Adrenal gland (tissue), 12 donors: Measurements from ENCODE around the gene HOXC6. TPM values are rescaled to one million over a fixed set of nuclear protein-coding genes. Genes with fewer than 3 reads are reported as not detected.
"Not testable (repeated sequence)": the region's sequence is repeated elsewhere in the genome, so short reads cannot be mapped to it uniquely, and the experiment has no call there.

Experiments used
- DNase-seq, 7 donors: peaks; one replicate each; pipeline ENCODE4 v3.0.0-alpha.2; 2019 to 2020
- H3K27ac ChIP-seq, 5 donors: fragments of 200-600 bp; sonication (generic) in 4 of 5; 1 replicate in 3 of 5; 2 replicates in 2 of 5; pipeline versions ENCODE4 v1.5.1 to v1.8.0; 2016 to 2020; ENCODE audit warnings: mild to moderate bottlenecking in 1 of 5
- H3K27me3 ChIP-seq: fragments of 200-600 bp; 2 replicates; pipeline ENCODE4 v1.8.0; 2021
- H3K36me3 ChIP-seq, 2 donors: fragments of 200-600 bp; replicated peaks in 1 of 2; 1 replicate in 1 of 2; 2 replicates in 1 of 2; pipeline versions ENCODE4 v1.5.1 to v1.8.0; 2018 to 2022
- H3K4me1 ChIP-seq, 2 donors: fragments of 200-600 bp; replicated peaks in 1 of 2; 1 replicate in 1 of 2; 2 replicates in 1 of 2; pipeline versions ENCODE4 v1.5.1 to v1.8.0; 2018 to 2021
- H3K4me3 ChIP-seq, 4 donors: fragments of 200-600 bp; sonication (generic) in 3 of 4; one replicate each; pipeline ENCODE4 v1.5.1; 2016 to 2018
- H3K9me3 ChIP-seq, 3 donors: fragments of 200-600 bp; sonication (generic) in 1 of 3; replicated peaks in 1 of 3; 1 replicate in 2 of 3; 2 replicates in 1 of 3; pipeline versions ENCODE4 v1.5.1 to v1.8.0; 2016 to 2021
- POLR2A ChIP-seq, 2 donors: fragments of 450-650 bp; IDR thresholded peaks; one replicate each; pipeline ENCODE4 v1.6.1; 2017; ENCODE audit warnings: antibody characterized with exemption in 2 of 2, mild to moderate bottlenecking in 2 of 2, moderate library complexity in 1 of 2
- WGBS, 4 donors: extraction: QIAGEN DNeasy Blood & Tissue Kit in 2 of 4; methylation state at CpG; one replicate each; pipeline versions ENCODE4 v1.1.5 to v1.1.7; 2013 to 2017; 5-methylcytosine and 5-hydroxymethylcytosine counted together
- intact Hi-C, 2 donors: fragments of 100-400 bp; cut with DNase I; formaldehyde crosslinking; loops; one replicate each; pipeline versions ENCODE4 v1.14.1 to v1.15.0; 2022 to 2023
- polyA plus RNA-seq, 3 donors: library from polyadenylated mRNA; stranded (reverse); fragments of 200-250 nt in 2 of 3; fragments of 350-450 nt in 1 of 3; fragmentation: Illumina TruSeq in 1 of 3; extraction: RNeasy Lipid Tissue Mini Kit (QIAGEN cat#74804) in 1 of 3; gene quantifications; one replicate each; pipeline ENCODE4 v1.2.3, GENCODE V29; 2013 to 2014
- total RNA-seq, 9 donors: library from RNA; depleted of rRNA in 4 of 9; stranded (reverse); fragments of >200 nt in 4 of 9; fragments of 120-200 nt in 1 of 9; fragmentation: NEBNext Ultra II Directional in 1 of 9; extraction: Animal tissue kit (Norgen Biotek cat#: 25700) in 1 of 9; gene quantifications; one replicate each; pipeline versions ENCODE4 v1.1.0 to v1.2.4, GENCODE V29; 2013 to 2023
- TF ChIP-seq, protein P1 (sequence below), 6 experiments: fragments of 450-650 bp in 4 of 6; fragments of 200-600 bp in 2 of 6; sonication (generic) in 1 of 6; IDR thresholded peaks; 1 replicate in 5 of 6; 2 replicates in 1 of 6; pipeline versions ENCODE4 v1.5.1 to v1.8.0; 2016 to 2021; ENCODE audit warnings: antibody characterized with exemption in 6 of 6, mild to moderate bottlenecking in 2 of 6, moderate library complexity in 1 of 6
- donor health status: healthy with polysubstance abuse.
- donor health status: Bipolar disorder and iron deficiency.
- donor health status: DM: yes; HTN: yes; CAD: no.
- donor health status: DM: no; HTN: no; CAD: no.
- donor health status: DM: no; HTN: no; CAD: no.
- donor health status: DM: yes; HTN: yes; CAD: no.

Gene HOXC6
- total and polyA plus RNA-seq, 12 donors: 1.5 to 23.1 (median 13.2) TPM

DNA sequence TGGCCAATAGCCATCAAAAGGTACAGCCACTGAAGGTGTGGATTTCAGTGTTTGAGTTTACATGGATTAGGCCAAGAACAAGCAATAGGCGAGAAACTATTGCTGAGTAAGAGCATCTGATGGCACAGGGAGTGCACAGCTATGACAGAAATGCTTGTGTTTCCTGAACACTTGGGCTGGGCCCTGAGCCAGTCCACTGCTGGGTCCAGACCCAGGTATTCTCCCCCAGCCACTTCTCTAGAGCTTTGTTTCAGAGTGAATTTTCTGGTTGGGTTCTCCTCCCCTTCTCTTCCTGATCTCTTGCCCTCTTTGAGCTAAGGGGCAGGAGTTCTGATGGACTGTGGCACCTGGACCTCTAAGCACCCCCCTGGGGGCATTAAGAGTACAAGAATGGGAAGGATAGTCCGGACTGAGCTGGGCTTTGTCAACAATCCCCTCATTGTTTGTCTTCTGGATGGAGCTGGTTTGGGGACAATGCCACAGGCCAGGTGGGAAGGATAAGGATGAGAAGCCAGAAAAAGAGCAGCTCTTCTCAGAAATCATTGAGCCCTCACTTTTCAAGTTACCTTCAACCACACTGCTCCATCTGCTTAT is 13.0 kb downstream of the HOXC6 start:
- no peaks in the 10 kb centered on the region for H3K4me1 ChIP-seq

DNA sequence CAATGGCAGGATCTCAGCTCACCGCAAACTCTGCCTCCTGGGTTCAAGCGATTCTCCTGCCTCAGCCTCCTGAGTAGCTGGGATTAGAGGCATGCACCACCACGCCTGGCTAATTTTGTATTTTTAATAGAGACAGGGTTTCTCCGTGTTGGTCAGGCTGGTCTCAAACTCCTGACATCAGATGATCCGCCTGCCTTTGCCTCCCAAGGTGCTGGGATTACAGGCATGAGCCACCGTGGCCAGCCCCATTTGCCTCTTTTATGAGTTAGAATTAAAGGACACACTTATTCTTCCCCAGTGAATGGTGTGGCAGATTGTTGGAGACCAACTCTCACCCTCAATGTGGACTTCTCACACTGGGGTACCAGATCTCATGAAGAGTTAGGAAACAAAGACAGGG is 13.8 kb downstream of the HOXC6 start:
- WGBS, 4 donors: 70 to 77% (median 73%) methylated on average over 6 of the region's 6 CpGs
- DNase-seq, H3K4me1 ChIP-seq, H3K9me3 ChIP-seq, H3K36me3 ChIP-seq, intact Hi-C loops, H3K27ac ChIP-seq, H3K4me3 ChIP-seq, H3K27me3 ChIP-seq: not testable (repeated sequence)

More for the DNA sequence above, 13.0 kb downstream of the HOXC6 start:
- Histone ChIP-seq H3K27me3 (no peaks in the 10 kb centered on the region), H3K27ac (no peak overlapping the region), H3K36me3 (no peaks in the 10 kb centered on the region), H3K9me3 (no peaks in the 10 kb centered on the region), H3K4me3 (no peak overlapping the region)
- intact Hi-C loops: no loop called here
- DNase-seq: no peak
- WGBS, 4 donors: 61 to 84% (median 75%) methylated on average over 2 of the region's 2 CpGs
- TF ChIP-seq, protein P1, sequence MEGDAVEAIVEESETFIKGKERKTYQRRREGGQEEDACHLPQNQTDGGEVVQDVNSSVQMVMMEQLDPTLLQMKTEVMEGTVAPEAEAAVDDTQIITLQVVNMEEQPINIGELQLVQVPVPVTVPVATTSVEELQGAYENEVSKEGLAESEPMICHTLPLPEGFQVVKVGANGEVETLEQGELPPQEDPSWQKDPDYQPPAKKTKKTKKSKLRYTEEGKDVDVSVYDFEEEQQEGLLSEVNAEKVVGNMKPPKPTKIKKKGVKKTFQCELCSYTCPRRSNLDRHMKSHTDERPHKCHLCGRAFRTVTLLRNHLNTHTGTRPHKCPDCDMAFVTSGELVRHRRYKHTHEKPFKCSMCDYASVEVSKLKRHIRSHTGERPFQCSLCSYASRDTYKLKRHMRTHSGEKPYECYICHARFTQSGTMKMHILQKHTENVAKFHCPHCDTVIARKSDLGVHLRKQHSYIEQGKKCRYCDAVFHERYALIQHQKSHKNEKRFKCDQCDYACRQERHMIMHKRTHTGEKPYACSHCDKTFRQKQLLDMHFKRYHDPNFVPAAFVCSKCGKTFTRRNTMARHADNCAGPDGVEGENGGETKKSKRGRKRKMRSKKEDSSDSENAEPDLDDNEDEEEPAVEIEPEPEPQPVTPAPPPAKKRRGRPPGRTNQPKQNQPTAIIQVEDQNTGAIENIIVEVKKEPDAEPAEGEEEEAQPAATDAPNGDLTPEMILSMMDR (IDR thresholded peaks at IDR 0.05): no peak
- TF ChIP-seq POLR2A (IDR thresholded peaks at IDR 0.05): no peak

DNA sequence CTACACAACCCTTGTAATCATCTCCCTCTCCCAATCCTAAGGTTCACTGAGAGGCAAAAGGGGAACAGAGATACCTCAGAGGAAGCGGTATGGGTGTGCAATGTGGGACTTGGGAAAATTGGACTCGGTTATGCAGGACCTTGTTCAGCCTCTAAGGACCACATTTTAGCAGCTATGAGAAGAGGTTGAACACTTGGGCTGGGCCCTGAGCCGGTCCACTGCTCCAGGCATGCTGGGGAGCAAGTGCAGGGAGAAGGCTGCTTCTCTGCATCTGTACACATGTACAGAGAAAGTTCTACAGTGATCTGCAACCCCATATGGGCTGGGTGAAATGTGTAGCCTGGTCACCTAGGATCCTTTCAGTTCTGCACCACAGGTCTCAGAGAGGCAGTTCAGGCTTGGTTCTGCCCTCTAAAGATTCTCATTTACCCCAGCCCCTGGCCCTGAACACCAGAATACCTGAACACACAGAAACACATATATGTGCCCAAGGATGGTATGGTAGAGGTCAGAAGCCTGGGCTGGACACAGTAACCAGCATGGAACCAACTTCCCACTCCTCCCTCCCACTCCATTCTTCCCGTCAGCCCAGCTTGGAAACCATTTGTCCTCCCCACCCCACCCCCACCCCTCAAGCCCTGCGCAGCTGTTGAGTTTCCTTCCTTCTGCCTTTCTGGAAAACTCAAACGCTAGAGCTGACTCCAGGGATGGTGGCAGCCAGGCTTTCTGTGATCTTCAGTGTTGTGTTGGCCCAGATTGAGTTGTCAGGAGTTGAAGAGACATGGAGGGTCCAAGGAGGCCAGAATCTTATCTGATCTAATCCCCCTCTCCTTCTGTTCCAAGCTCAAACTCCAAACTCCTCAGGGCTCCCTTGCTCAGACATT is 15.0 kb downstream of the HOXC6 start:
- Histone ChIP-seq H3K36me3 (no peaks in the 10 kb centered on the region), H3K9me3 (no peaks in the 10 kb centered on the region), H3K4me1 (no peaks in the 10 kb centered on the region), H3K27ac (peak overlapping the region in 1 of 5 donors; percentile 58), H3K4me3 (no peak overlapping the region), H3K27me3 (peaks cover 3% of the 10 kb centered on the region)
- no peak for TF ChIP-seq POLR2A (IDR thresholded peaks at IDR 0.05)
- TF ChIP-seq, protein P1 (IDR thresholded peaks at IDR 0.05): no peak
- DNase-seq: no peak
- WGBS, 4 donors: 50 to 75% (median 60%) methylated on average over 6 of the region's 6 CpGs
- intact Hi-C loops: no loop called here

DNA sequence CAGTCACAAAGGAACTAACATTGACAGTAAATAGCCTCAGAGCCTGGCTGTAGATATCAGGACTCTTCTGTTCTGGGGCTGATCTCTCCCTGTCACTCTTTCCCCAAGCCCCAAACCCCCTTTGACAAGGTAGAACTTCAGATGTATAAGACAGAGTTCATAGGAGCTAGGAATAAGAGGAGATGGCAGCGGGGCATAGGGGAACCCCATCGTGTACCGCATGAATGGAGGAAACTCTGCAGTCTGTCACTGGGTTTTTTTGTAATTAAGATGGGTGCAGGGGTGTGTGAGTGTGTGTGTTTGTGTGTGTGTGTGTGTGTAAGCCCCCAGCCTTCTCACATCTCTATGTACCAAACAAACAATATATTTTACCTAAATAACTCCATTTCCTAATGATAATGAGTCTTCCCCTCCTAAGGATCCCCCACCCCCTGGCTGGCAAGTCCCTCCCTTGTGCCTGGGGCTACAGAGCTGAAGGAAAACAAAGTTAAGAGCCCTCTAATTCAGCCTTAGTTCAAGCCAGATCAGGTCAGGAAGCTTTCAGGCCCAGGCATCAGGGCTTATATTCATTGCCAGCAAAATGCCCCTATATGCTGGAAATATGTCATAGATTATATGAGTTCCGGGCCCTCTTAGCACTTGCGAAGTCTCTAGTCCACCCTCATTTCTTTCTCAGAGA is 16.3 kb downstream of the HOXC6 start:
- intact Hi-C loops: no loop called here
- TF ChIP-seq, protein P1 (IDR thresholded peaks at IDR 0.05): no peak
- no peak for TF ChIP-seq POLR2A (IDR thresholded peaks at IDR 0.05)
- H3K4me3 ChIP-seq: no peak overlapping the region
- H3K27me3 ChIP-seq: peaks cover 3% of the 10 kb centered on the region
- DNase-seq: no peak
- H3K36me3 ChIP-seq: no peaks in the 10 kb centered on the region
- H3K9me3 ChIP-seq: no peaks in the 10 kb centered on the region
- WGBS, 4 donors: 66 to 78% (median 72%) methylated on average over 5 of the region's 5 CpGs
- H3K4me1 ChIP-seq: no peaks in the 10 kb centered on the region
- H3K27ac ChIP-seq: no peak overlapping the region
